ENCODE measurements around the gene WDR5B.
A peak's percentile ranks its signal among the peaks of the same experiment; 100 is the strongest.
"Not testable (repeated sequence)": the region's sequence is repeated elsewhere in the genome, so short reads cannot be mapped to it uniquely, and the experiment has no call there.

GRCh38 chr3:122365582-122366378 lies 50.1 kb downstream of the WDR5B start:
- not testable (repeated sequence) for TF ChIP-seq CTCF (IDR thresholded peaks at IDR 0.05; ENCODE audit: low read depth, low read length, missing input control); GABPA (IDR thresholded peaks at IDR 0.05 in 1 of 2, conservative IDR thresholded peaks at IDR 0.05 in 1 of 2)
- TF ChIP-seq REST (IDR thresholded peaks at IDR 0.05) (peak; percentile 33), MAX (IDR thresholded peaks at IDR 0.05) (peak; percentile 76), ZBTB33 (IDR thresholded peaks at IDR 0.05) (peak; percentile 74)
